GM15510 (cell line): ENCODE data around the gene BHLHE40.

Source experiments
- POLR2A ChIP-seq: IDR thresholded peaks from 3 replicates; pipeline ENCODE4 v1.6.1; 2011; ENCODE audit warnings: borderline replicate concordance; ENCODE audit not compliant: insufficient read length; ENCODE audit errors: extremely low read depth

The BHLHE40 gene

DNA sequence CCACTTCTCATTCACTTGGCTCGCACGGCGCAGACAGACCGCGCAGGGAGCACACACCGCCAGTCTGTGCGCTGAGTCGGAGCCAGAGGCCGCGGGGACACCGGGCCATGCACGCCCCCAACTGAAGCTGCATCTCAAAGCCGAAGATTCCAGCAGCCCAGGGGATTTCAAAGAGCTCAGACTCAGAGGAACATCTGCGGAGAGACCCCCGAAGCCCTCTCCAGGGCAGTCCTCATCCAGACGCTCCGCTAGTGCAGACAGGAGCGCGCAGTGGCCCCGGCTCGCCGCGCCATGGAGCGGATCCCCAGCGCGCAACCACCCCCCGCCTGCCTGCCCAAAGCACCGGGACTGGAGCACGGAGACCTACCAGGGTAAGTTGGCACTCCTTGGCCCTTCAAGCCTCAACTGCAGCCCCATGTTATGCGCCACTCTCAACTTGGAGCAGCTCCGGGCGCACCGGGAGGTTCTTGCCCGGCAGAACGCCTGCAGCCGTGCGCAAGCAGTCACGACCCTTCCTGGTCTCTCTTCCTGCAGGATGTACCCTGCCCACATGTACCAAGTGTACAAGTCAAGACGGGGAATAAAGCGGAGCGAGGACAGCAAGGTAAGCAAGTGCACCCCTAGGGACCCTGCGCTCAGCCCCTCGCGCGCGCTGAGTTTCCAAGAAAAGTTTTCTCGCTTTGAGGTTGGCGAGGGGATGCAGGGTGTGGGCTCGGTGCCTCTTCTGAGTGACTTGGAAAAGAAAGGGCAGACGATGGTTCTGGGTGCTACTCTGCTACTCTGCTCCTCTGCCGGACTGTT, at the start of gene BHLHE40:
TSS of gene BHLHE40 (plus strand) at position 10 of the 801 bp plus-strand sequence. CDS start at position 292, 282 bp downstream.
- TF ChIP-seq POLR2A = peak; percentile 79

DNA sequence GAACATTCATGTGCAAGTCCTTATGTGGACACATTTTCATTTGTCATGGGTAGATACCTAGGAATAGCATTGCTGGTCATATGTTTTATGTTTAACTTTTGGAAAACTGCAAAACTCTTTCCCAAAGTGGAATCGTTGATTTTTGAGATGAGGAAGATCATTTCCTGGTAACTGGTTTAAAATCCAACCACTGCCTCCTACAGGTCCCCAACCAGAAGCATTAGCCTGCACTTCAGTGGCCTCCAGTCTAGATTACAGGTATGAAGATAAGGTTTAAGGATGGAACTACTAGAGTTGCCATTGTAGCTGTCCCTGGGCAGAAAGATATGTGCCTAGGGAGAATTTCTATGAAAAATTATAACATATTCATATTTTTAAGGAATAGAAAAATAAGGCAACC, 48.7 kb upstream of the BHLHE40 start:
- no peak for TF ChIP-seq POLR2A

DNA sequence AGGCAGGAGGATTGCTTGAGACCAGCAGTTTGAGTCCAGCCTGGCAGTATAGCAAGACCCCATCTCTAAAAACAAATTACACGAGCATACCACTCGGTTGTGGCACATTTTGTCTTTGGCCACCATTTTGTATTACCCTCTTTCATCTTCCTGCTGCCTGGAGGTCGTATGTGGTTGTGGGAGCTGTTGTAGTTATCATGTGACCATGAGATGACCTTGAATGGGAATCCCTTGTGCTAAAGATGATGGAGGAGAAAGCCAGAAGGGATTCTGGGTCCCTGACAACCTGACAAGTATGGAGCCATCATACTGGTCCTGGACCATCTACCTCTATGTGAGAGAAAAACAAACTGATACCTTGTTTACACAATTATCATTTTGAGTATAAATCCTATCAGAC, 45.2 kb upstream of the BHLHE40 start:
- TF ChIP-seq POLR2A = no peak

DNA sequence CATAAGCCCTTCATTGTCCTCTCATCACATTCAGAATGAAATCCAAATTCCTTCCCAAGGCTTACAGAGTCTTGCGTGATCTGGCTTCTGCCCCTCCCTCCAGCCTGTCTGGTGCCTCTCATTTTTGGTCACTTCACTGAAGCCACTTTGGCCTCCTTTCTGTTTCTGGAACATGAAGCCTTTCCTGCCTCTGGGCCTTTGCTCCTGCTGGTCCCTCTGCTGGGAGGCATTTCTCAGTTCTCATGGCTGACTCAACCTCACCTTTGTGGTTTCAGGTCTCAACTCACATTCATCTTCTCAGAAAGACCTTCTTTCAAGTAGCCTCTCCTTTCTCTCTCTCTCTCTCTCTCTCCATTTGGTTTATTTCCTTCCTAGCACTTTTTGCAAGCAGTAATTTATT, 43.9 kb upstream of the BHLHE40 start:
- TF ChIP-seq POLR2A = no peak

DNA sequence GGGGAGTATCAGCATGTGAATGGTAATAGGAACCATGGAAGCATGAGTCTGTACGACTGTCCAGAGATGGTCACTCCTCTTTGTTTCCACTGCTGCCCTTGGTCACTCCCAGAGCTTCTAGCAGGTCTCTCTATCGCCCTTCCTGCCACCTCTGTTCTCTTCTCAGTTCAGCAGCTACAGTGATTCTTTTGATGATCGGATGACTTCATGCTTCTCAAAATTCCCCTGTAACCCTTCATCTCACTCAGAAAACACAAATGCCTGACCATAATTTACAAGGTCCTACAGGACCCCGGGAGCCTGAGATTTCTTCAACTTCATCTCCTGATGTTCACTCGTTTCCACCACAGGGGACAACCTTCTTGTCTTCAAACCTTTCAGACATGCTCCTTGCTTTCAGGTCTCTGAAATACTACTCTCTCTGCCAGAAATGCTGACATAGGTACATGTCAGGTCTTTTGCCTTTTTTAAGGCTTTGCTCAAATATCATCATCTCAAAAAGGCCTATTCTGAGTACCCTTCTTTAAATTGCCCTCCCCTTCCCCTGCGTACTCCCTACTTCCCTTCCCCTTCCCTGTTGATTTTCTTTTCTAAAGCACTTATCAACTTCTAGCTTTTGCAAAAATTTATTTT, 42.1 kb upstream of the BHLHE40 start:
- TF ChIP-seq POLR2A = no peak

DNA sequence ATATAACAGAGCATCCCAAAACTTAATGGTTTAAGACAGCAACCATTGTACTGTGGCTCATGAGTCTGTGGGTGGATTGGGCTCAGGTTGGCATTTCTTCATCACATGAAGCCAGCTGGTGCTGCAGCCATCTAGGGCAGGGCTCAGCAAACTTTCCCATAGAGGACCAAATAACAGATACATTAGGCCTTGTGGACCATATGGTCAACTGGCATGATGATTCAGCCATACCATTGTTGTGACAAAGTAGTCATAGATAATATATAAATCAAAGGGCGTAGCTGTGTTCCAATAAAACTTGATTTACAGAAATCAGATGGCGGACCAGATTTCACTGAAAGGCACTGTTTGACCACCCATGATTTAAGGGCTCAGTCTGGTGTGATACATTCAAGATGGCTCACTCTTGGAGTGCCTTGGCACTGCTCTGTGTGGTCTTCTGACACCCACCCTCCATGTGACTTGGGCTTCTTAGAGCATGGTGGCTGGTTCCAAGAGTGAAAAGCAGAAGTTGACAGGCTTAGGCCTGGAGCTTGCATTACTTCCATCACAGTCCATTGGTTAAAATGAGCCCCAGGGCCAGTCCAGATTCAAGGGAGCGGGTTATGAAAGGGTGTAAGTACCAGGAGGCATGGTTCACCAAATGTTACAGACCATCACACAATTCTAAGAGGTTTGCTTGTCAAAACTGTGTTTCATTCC, 40.8 kb upstream of the BHLHE40 start:
- no peak for TF ChIP-seq POLR2A

DNA sequence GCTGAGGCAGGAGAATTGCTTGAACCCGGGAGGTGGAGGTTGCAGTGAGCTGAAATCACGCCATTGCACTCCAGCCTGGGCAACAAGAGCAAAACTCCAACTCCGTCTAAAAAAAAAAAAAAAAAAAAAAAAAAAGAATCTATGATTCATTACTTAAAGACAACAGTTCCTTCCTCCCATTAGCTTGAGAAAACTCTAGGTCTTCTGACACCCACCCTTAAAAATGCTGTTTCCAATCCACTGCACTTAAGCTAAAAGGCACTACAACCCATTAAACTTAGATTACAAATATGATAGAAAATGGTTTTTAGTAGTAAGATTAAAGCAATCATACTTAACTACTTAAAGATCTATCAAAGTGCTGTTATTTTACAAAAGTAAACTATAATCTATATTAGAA, 40.0 kb upstream of the BHLHE40 start:
- TF ChIP-seq POLR2A = no peak

DNA sequence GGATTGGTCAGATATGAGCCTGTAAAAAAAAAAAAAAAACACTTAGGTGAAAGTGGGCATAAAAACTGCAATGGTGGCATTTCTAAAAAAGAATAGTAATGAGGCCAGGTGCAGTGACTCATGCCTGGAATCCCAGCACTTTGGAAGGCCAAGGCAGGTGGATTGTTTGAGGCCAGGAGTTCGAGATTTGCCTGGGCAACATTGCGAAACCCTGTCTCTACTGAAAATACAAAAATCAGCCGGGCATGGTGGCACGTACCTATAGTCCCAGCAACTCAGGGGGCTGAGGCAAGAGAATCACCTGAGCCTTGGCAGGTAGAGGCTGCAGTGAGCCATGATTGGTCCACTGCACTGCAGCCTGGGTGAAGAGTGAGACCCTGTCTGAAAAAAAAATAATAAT, 38.3 kb upstream of the BHLHE40 start:
- TF ChIP-seq POLR2A = no peak

DNA sequence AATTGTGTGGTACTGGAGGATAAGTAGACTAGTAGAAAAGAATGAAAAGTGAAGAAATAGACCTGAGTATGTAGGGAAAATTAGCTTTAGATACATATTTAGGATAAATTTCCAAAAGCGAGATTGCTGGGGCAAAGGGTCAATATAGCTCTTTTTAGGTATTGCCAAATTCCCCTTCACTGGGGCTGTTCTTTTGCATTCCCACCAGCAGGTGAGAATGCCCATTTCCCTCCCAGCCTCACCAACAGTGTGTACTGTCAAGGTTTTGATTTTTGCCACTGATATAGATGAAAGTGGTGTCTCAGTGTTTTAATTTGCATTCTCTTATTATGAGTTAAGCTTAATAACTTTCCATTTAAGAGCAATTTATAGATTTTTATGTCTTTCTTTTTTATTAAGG, 35.7 kb upstream of the BHLHE40 start:
- TF ChIP-seq POLR2A = no peak

DNA sequence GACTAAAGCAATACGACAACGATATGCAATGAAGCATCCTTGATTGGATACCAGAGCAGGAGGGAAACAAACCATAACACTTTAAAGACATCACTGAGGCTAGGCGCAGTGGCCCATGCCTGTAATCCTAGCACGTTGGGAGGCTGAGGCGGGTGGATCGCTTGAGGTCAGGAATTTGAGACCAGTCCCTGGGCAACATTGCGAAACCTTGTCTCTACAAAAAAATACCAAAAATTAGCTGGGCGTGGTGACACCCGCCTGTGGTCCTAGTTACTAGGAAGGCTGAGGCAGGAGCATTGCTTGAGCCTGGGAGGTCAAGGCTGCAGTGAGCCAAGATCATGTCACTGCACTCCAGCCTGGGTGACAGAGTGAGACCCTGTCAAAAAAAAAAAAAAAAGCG, 33.9 kb upstream of the BHLHE40 start:
- no peak for TF ChIP-seq POLR2A

DNA sequence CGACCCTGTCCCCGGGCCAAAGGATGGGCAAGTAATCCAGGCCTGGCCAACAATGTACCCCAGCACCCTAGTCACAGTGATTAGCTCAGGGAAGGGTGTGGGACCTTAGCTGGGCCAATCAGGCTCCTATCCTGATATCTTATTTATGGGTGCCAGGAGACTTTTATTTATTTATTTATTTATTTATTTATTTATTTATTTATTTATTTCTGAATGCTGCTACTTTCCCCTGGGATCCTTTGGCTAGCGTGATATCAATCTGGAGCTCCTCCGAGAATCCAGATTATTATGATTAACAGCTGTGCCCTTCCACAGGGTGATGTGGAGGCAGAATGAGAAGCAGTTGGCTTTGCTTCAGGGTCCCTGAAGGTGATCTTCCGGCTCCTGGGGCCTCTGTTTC, 32.2 kb upstream of the BHLHE40 start:
- no peak for TF ChIP-seq POLR2A

DNA sequence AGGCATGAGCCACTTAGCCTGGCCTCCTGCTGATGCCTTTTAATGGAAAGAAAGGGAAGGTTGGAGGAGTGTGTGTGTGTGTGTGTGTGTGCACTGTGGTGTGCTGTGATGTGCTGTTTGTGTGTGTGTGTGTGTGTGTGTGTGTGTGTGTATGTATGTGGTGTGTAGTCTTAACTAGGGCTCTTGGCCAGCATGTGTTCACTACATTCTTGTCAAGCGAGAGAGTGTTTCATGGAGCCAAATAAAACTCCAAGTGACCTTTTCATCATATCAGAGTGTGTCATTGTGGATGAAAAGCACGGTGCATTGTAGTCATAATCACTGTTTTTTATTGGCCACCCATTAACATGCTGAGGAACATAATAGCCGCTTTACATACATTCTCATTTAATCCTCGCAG, 30.8 kb upstream of the BHLHE40 start:
- TF ChIP-seq POLR2A = no peak

DNA sequence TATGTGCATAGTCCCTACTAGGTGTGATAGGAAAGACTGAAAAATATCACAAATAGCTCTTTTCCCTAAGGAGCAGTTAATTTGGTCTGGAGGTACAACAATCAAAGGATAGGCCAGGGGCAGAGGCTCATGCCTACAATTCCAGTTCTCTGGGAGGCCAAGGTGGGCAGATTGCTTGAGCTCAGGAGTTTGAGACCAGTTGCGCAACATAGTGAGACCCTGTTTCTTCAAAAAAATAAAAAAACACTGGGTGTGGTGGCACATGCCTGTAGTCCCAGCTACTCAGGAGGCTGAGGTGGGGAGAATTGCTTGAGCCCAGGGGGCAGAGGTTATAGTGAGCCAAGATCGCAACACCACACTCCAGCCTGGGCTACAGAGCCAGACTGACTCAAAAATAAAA, 30.2 kb upstream of the BHLHE40 start:
- no peak for TF ChIP-seq POLR2A

DNA sequence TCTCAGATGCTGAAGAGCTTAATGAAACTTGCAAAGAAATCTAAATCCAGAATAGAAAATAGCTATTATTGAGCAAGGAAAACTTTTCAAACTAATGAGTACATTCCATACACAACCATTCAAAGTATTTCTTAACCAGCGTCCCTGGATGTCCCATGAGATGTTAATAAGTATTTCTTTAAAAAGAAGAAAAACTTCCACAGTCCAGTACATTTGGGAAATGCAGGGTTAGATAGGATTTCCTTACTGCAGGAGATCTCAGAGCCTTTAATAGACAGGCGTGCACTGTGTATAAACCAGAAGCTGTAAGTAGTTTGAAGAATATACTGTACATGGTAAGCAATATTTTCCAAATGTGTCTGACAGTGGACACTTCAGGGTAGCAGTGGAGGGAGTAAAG, 29.6 kb upstream of the BHLHE40 start:
- TF ChIP-seq POLR2A = no peak

DNA sequence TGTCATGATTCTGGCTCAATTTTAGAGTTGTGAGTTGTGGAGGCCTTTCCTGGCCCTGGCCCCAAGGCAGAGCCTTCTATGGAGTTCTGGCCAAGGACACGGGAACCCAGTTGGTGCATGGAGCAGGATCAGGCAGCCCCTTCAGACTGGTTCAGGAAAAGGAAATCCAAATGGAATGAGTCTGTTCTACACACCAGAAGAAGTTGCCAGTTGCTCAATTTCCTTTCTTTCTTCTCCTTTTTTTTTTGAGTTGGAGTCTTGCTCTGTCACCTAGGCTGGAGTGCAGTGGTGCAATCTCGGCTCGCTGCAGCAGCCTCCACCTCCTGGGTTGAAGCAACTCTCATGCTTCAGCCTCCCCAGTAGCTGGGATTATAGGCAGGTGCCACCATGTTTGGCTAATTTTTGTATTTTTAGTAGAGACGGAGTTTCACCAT, 28.9 kb upstream of the BHLHE40 start:
- no peak for TF ChIP-seq POLR2A
